IMR-90 (cell line): ENCODE measurements around the gene PRODH.
"Not testable (repeated sequence)": the region's sequence is repeated elsewhere in the genome, so short reads cannot be mapped to it uniquely, and the experiment has no call there.

Experiments
- BHLHE40 ChIP-seq: fragments of 150-350 bp; IDR thresholded peaks from 2 replicates; pipeline ENCODE4 v1.6.1; 2016; ENCODE audit warnings: mild to moderate bottlenecking, low read depth, low read length
- CEBPB ChIP-seq: IDR thresholded peaks from 2 replicates; pipeline ENCODE4 v1.6.1; 2012; ENCODE audit warnings: low read depth, low read length, improper control_type of control experiment
- CTCF ChIP-seq: conservative IDR thresholded peaks from 2 replicates; pipeline ENCODE4 v1.5.1; 2012; ENCODE audit warnings: mild to moderate bottlenecking, low read depth, low read length, improper control_type of control experiment
- ELK1 ChIP-seq: fragments of 150-350 bp; IDR thresholded peaks from 2 replicates; pipeline ENCODE4 v1.6.1; 2016; ENCODE audit warnings: low read depth, mild to moderate bottlenecking, low read length, moderate library complexity, borderline replicate concordance
- MAZ ChIP-seq: IDR thresholded peaks from 2 replicates; pipeline ENCODE4 v1.6.1; 2012; ENCODE audit warnings: low read depth, mild to moderate bottlenecking, low read length, improper control_type of control experiment, moderate library complexity, borderline replicate concordance
- NFE2L2 ChIP-seq: fragments of 150-350 bp; IDR thresholded peaks from 2 replicates; pipeline ENCODE4 v1.6.1; 2016; ENCODE audit warnings: low read depth, mild to moderate bottlenecking, low read length
- POLR2A ChIP-seq: IDR thresholded peaks from 2 replicates; pipeline ENCODE4 v1.6.1; 2012; ENCODE audit warnings: mild to moderate bottlenecking, low read depth, low read length
- RAD21 ChIP-seq: IDR thresholded peaks from 2 replicates; pipeline ENCODE4 v1.6.1; 2012; ENCODE audit warnings: low read length, improper control_type of control experiment
- SMC3 ChIP-seq: fragments of 150-350 bp; IDR thresholded peaks from 2 replicates; pipeline ENCODE4 v1.6.1; 2016; ENCODE audit warnings: low read depth, mild to moderate bottlenecking, antibody characterized with exemption, low read length, moderate library complexity

GRCh38 chr22:18881260-18881659 is 54.8 kb downstream of the PRODH start:
- not testable (repeated sequence) for TF ChIP-seq RAD21, CTCF, SMC3, POLR2A, ELK1, NFE2L2, CEBPB, BHLHE40, MAZ
